Activated T-cell treated with anti-CD3 and anti-CD28 coated beads, Interleukin-2, amount 50 U/mL, for 4 hours (primary cell): ENCODE data around the gene DIRAS2. TPM values are rescaled to one million over a fixed set of nuclear protein-coding genes. Genes with fewer than 3 reads are reported as not detected.
A peak's percentile ranks its signal among the peaks of the same experiment; 100 is the strongest.
"Not testable (repeated sequence)": the region's sequence is repeated elsewhere in the genome, so short reads cannot be mapped to it uniquely, and the experiment has no call there.

ENCODE experiments used
- ATAC-seq, 2 donors: fragments of 200-7000 bp; cut with Tn5 transposase; one replicate each; pipeline ENCODE4 v1.10.0; 2021
- DNase-seq: peaks from one replicate; pipeline ENCODE4 v3.0.0-alpha.2; 2020
- H3K27me3 Mint-ChIP-seq: one replicate; pipeline ENCODE4 v1.8.0; 2021; ENCODE audit warnings: low read depth, mixed read lengths
- H3K36me3 Mint-ChIP-seq: one replicate; pipeline ENCODE4 v1.8.0; 2022; ENCODE audit warnings: mixed read lengths; ENCODE audit not compliant: insufficient read depth
- H3K4me1 Mint-ChIP-seq: one replicate; pipeline ENCODE4 v1.8.0; 2021; ENCODE audit warnings: low read depth, mixed read lengths
- H3K4me3 Mint-ChIP-seq: one replicate; pipeline ENCODE4 v1.8.0; 2021; ENCODE audit warnings: mild to moderate bottlenecking, moderate library complexity, mixed read lengths
- H3K9me3 Mint-ChIP-seq: one replicate; pipeline ENCODE4 v1.8.0; 2021; ENCODE audit warnings: mixed read lengths
- total RNA-seq, 3 donors: library from RNA; stranded (reverse); gene quantifications; one replicate each; pipeline ENCODE4 v1.2.1, GENCODE V29; 2021

Gene DIRAS2, protein sequence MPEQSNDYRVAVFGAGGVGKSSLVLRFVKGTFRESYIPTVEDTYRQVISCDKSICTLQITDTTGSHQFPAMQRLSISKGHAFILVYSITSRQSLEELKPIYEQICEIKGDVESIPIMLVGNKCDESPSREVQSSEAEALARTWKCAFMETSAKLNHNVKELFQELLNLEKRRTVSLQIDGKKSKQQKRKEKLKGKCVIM
- total RNA-seq: under 1 TPM in 1 of 3 donors, not detected in 2; 0.05 TPM

GRCh38 chr9:90642570-90643539, at the start of gene DIRAS2:
Gene DIRAS2 (minus strand): TSS chr9:90642824. CDS start chr9:90613827, 28,997 bp downstream.
- Mint-ChIP-seq H3K4me3 (peak within 1 kb of the TSS; percentile 9), H3K4me1 (peaks cover 6% of the 10 kb centered on the region), H3K27me3 (peaks cover 56% of the 10 kb centered on the region), H3K36me3 (no peaks in the 10 kb centered on the region), H3K9me3 (no peaks in the 10 kb centered on the region)
- DNase-seq: no peak
- peak; percentile 69 to 85 for ATAC-seq

- Mint-ChIP-seq H3K36me3 (no peaks in the 10 kb centered on the region), H3K9me3 (no peaks in the 10 kb centered on the region), H3K4me3 (no peak overlapping the region), H3K4me1 (no peaks in the 10 kb centered on the region), H3K27me3 (peaks cover 12% of the 10 kb centered on the region)
- no peak for DNase-seq
- no peak for ATAC-seq
Observed at GRCh38 chr9:90684736-90685135, 42.1 kb upstream of the DIRAS2 start.

GRCh38 chr9:90684106-90684505, 41.5 kb upstream of the DIRAS2 start:
- H3K4me1 Mint-ChIP-seq: no peaks in the 10 kb centered on the region
- H3K27me3 Mint-ChIP-seq: peaks cover 12% of the 10 kb centered on the region
- no peak overlapping the region for H3K4me3 Mint-ChIP-seq
- no peak for ATAC-seq
- H3K9me3 Mint-ChIP-seq: no peaks in the 10 kb centered on the region
- DNase-seq: no peak
- no peaks in the 10 kb centered on the region for H3K36me3 Mint-ChIP-seq

DNA sequence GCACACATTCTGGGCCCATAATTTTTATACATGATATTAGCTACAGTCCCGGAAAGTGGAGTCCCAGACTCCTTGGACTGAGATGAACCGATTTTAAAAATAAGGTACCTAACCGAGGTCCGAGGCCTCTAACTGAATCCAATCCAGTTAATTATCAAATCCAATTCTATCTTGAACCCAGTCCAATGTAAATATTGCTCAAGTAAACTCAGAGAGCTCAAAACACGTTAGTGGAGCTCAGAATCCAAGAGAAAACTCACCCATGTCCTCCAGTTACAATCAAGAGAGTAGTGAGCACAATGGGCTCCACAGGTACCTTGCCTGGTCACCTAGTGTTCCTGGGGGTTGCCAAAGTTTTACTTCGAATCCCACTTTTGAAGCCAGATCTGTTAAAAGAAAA, 37.9 kb upstream of the DIRAS2 start:
- DNase-seq (no peak), ATAC-seq (no peak)
- Mint-ChIP-seq H3K9me3 (no peaks in the 10 kb centered on the region), H3K36me3 (no peaks in the 10 kb centered on the region), H3K4me1 (no peaks in the 10 kb centered on the region), H3K4me3 (no peak overlapping the region), H3K27me3 (peaks cover 12% of the 10 kb centered on the region)

- DNase-seq: no peak
- H3K4me3 Mint-ChIP-seq: no peak overlapping the region
- ATAC-seq: no peak
- no peaks in the 10 kb centered on the region for H3K4me1 Mint-ChIP-seq
- peaks cover 9% of the 10 kb centered on the region for H3K9me3 Mint-ChIP-seq
- no peaks in the 10 kb centered on the region for H3K36me3 Mint-ChIP-seq
- H3K27me3 Mint-ChIP-seq: peaks cover 29% of the 10 kb centered on the region
Observed at GRCh38 chr9:90665072-90665471, 22.4 kb upstream of the DIRAS2 start.

DNA sequence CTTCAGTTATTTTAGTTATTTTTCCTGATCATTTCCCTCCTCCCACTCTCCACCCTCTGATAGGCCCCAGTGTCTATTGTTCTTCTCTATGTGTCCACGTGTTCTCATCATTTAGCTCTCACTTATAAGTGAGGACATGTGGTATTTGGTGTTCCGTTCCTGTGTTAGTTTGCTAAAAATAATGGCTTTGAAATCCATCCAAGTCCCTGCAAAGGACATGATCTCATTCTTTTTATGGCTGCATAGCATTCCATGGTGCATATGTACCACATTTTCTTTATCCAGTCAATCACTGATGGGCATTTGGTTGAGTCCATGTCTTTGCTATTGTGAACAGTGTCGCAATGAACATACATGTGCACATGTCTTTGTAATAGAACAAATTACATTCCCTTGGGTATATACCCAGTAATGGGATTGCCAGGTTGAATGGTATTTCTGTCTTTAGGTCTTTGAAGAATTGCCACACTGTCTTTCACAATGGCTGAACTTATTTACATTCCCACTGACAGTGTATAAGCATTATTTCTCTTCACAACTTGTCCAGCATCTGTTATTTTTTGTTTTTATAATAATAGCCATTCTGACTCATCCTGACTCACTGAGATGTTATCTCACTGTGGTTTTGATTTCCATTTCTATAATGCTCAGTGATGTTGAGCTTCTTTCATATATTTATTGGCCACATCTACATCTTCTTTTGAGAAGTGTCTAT, 17.2 kb upstream of the DIRAS2 start:
- Mint-ChIP-seq H3K36me3 (no peaks in the 10 kb centered on the region), H3K27me3 (peaks cover 5% of the 10 kb centered on the region), H3K4me1 (no peaks in the 10 kb centered on the region), H3K9me3 (peaks cover 11% of the 10 kb centered on the region), H3K4me3 (no peak overlapping the region)
- DNase-seq: no peak
- ATAC-seq: no peak

- peaks cover 5% of the 10 kb centered on the region for H3K9me3 Mint-ChIP-seq
- no peak overlapping the region for H3K4me3 Mint-ChIP-seq
- H3K4me1 Mint-ChIP-seq: no peaks in the 10 kb centered on the region
- peaks cover 8% of the 10 kb centered on the region for H3K27me3 Mint-ChIP-seq
- ATAC-seq (no peak), DNase-seq (no peak)
- H3K36me3 Mint-ChIP-seq: no peaks in the 10 kb centered on the region
Observed at GRCh38 chr9:90658783-90659182, 16.2 kb upstream of the DIRAS2 start.

GRCh38 chr9:90658181-90658580, 15.6 kb upstream of the DIRAS2 start:
- DNase-seq (no peak), ATAC-seq (no peak)
- Mint-ChIP-seq H3K27me3 (peaks cover 7% of the 10 kb centered on the region), H3K4me1 (no peaks in the 10 kb centered on the region), H3K36me3 (no peaks in the 10 kb centered on the region), H3K9me3 (peaks cover 5% of the 10 kb centered on the region), H3K4me3 (no peak overlapping the region)

- H3K4me3 Mint-ChIP-seq, H3K4me1 Mint-ChIP-seq, H3K9me3 Mint-ChIP-seq, H3K36me3 Mint-ChIP-seq, ATAC-seq, H3K27me3 Mint-ChIP-seq, DNase-seq: not testable (repeated sequence)
Observed at GRCh38 chr9:90656876-90657275, 14.3 kb upstream of the DIRAS2 start.

DNA sequence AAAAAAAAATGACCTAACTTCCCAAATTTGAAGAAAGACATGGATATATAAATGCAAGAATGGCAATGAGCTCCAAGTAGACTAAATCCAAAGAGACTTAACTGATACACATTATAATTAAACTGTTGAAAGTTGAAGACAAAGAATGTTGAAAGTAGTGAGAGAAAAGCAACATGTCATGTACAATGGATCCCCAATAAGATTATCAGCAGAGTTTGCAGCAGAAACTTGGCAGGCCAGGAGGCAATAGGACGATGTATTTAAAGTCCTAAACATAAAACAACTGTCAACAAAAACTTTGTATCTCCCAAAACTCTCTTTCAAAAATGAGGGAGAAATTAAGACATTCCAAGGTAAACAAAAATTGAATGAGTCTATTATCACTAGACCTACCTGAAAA, 8.6 kb upstream of the DIRAS2 start:
- H3K4me1 Mint-ChIP-seq: no peaks in the 10 kb centered on the region

DNA sequence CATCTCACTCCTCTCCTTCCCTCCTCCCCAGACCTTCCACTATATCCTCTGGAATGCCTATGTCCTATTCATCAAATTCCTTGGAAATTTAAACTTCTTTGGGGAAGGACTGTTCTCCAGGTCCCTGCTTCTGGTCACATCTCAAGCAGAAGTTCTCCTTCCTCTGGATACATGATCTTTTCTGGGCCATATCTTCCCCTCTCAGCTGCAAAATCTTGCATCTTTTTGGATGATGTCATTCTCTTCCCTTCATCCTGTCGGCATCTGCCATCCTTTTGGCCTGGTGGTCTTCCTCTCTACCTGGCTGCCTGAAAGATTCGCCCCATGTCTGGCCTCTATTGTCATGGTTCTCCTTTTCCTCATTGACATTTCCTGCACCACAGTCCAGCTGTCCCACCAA, 5.2 kb upstream of the DIRAS2 start:
- DNase-seq (no peak), ATAC-seq (no peak)
- Mint-ChIP-seq H3K36me3 (no peaks in the 10 kb centered on the region), H3K4me1 (peaks cover 1% of the 10 kb centered on the region), H3K27me3 (peaks cover 34% of the 10 kb centered on the region), H3K9me3 (peaks cover 11% of the 10 kb centered on the region), H3K4me3 (no peak overlapping the region)

More for the DNA sequence above, 8.6 kb upstream of the DIRAS2 start:
- H3K27me3 Mint-ChIP-seq: peaks cover 14% of the 10 kb centered on the region
- H3K36me3 Mint-ChIP-seq: no peaks in the 10 kb centered on the region
- H3K9me3 Mint-ChIP-seq: peaks cover 11% of the 10 kb centered on the region
- H3K4me3 Mint-ChIP-seq: no peak overlapping the region
- no peak for ATAC-seq
- no peak for DNase-seq

DNA sequence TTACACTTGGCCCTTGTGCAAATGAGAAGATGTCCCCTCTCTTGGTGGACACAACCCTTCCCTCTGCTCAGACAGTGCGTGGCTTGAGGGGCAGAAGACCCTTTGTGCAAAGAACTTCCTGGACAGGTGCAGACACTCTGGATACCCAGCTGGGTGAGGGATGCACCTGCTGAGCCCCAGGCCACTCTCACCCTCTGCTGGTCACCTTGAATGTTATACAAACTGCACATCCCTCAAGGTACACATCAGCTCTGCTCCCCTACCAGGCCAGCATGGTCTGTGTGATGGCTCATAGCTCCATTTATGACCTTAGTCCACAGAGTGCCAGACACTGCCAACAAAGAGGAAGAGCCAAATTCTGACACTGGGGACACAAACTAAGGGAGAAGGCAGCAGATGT, 3.1 kb upstream of the DIRAS2 start:
- peaks cover 5% of the 10 kb centered on the region for H3K9me3 Mint-ChIP-seq
- ATAC-seq (no peak), DNase-seq (no peak)
- peaks cover 6% of the 10 kb centered on the region for H3K4me1 Mint-ChIP-seq
- peaks cover 50% of the 10 kb centered on the region for H3K27me3 Mint-ChIP-seq
- H3K4me3 Mint-ChIP-seq: no peak overlapping the region
- no peaks in the 10 kb centered on the region for H3K36me3 Mint-ChIP-seq

DNA sequence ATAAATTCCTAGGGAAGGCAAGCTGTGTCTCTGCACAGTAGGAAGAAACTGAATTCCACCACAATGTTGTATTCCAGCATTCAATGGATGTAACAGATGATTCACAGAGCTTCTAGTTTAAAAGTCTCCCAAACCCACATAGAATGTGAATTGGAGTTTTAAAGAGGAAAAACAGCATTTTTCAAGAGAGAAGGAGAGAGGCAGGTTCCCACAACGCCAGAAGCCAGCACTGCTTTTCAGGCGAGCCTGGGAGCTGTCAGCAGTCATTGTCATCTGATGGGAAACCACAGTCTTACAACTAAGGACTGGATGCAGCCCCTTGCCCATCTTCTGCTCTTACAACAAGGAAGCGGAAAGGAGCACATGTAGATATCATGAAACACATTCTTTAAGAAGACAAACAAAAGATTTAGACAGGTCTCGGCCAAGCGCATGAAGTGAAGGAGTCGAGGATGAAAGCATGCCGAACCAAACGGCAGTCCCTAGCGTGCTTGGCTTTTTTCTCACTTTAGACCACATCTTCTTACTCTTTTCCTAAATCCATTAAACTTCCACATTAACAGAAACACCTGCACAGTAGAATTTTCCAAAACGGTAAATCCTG, 638 bp downstream of the DIRAS2 start:
- ATAC-seq (no peak), DNase-seq (no peak)
- H3K9me3 Mint-ChIP-seq: no peaks in the 10 kb centered on the region
- no peak overlapping the region for H3K4me3 Mint-ChIP-seq
- peaks cover 50% of the 10 kb centered on the region for H3K27me3 Mint-ChIP-seq
- H3K4me1 Mint-ChIP-seq: peaks cover 6% of the 10 kb centered on the region
- H3K36me3 Mint-ChIP-seq: no peaks in the 10 kb centered on the region

GRCh38 chr9:90641086-90641485, 1.5 kb downstream of the DIRAS2 start:
- H3K9me3 Mint-ChIP-seq: no peaks in the 10 kb centered on the region
- peaks cover 47% of the 10 kb centered on the region for H3K27me3 Mint-ChIP-seq
- H3K4me3 Mint-ChIP-seq: no peak overlapping the region
- ATAC-seq: no peak
- no peaks in the 10 kb centered on the region for H3K36me3 Mint-ChIP-seq
- DNase-seq: no peak
- peaks cover 6% of the 10 kb centered on the region for H3K4me1 Mint-ChIP-seq
